Panc1 (cell line): ENCODE data around the gene EYS. TPM values are rescaled to one million over a fixed set of nuclear protein-coding genes. Genes with fewer than 3 reads are reported as not detected.

Experiments used
- ATAC-seq: fragments of 200-7000 bp; cut with Tn5 transposase; 2 replicates; pipeline ENCODE4 v1.9.1; 2020; ENCODE audit warnings: mild to moderate bottlenecking, moderate library complexity
- BruUV-seq: library from RNA; stranded (reverse); fragments of 400-500 nt; replicated peaks from 2 replicates; lab custom pipeline; 2021; lab: Mats Ljungman, UMichigan
- CTCF ChIA-PET: fragments of 300-600 bp; sonication (Branson Sonifier 250); formaldehyde crosslinking; loops from one replicate; lab custom pipeline; 2022; ENCODE audit warnings: antibody characterized with exemption; lab: Charles Lee
- POLR2A ChIA-PET: fragments of 300-600 bp; sonication (Branson Sonifier 250); formaldehyde crosslinking; loops from one replicate; lab custom pipeline; 2022; ENCODE audit warnings: antibody characterized with exemption; lab: Charles Lee
- DNase-seq: peaks from one replicate; pipeline ENCODE4 v3.0.0-alpha.2; 2010; ENCODE audit warnings: low read depth, low spot score
- H3K27ac ChIP-seq: 2 replicates; pipeline ENCODE4 v1.5.1; 2011; ENCODE audit warnings: mild to moderate bottlenecking, low read length, inconsistent platforms
- H3K27me3 ChIP-seq: fragments of 200-500 bp; sonication (Bioruptor generic); 2 replicates; pipeline ENCODE4 v1.6.0; 2014; ENCODE audit warnings: low read length, inconsistent platforms; ENCODE audit not compliant: control insufficient read depth, insufficient read depth
- H3K36me3 ChIP-seq: fragments of 200-500 bp; sonication (Bioruptor generic); 2 replicates; pipeline ENCODE4 v1.5.1; 2014; ENCODE audit warnings: inconsistent platforms, mild to moderate bottlenecking, low read length, moderate library complexity; ENCODE audit not compliant: control insufficient read depth, insufficient read depth
- H3K4me1 ChIP-seq: 2 replicates; pipeline ENCODE4 v1.5.1; 2011; ENCODE audit warnings: inconsistent platforms, mild to moderate bottlenecking, low read length, moderate library complexity; ENCODE audit not compliant: control insufficient read depth, insufficient read depth
- H3K4me3 ChIP-seq, 2 experiments: 2 replicates each; pipeline ENCODE4 v1.5.1; 2011 to 2012; ENCODE audit warnings: low read depth in 2 of 2, low read length in 2 of 2, mild to moderate bottlenecking in 2 of 2, inconsistent platforms in 1 of 2, moderate library complexity in 1 of 2
- H3K9me3 ChIP-seq: fragments of 200-500 bp; sonication (Bioruptor generic); 2 replicates; pipeline ENCODE4 v1.5.1; 2014; ENCODE audit warnings: low read depth, mild to moderate bottlenecking, inconsistent platforms, low read length, moderate library complexity; ENCODE audit not compliant: control insufficient read depth, insufficient read depth
- POLR2AphosphoS5 ChIP-seq: IDR thresholded peaks from 2 replicates; pipeline ENCODE4 v1.6.1; 2012; ENCODE audit warnings: mild to moderate bottlenecking, low read depth, low read length, moderate library complexity
- REST ChIP-seq, 2 experiments: IDR thresholded peaks; 2 replicates each; pipeline ENCODE4 v1.6.1; 2011 to 2012; ENCODE audit warnings: low read depth in 2 of 2, control low read depth in 1 of 2, low read length in 1 of 2, mild to moderate bottlenecking in 1 of 2, moderate library complexity in 1 of 2; ENCODE audit not compliant: insufficient read depth in 1 of 2
- SIN3A ChIP-seq: IDR thresholded peaks from 2 replicates; pipeline ENCODE4 v1.6.1; 2012; ENCODE audit warnings: low read depth, mild to moderate bottlenecking, low read length, moderate library complexity, borderline replicate concordance; ENCODE audit not compliant: insufficient read depth
- TCF7L2 ChIP-seq: IDR thresholded peaks from 2 replicates; pipeline ENCODE4 v1.6.1; 2011; ENCODE audit warnings: mild to moderate bottlenecking, low read depth, low read length, inconsistent platforms
- in situ Hi-C: cut with HindIII; loops from 2 replicates; pipeline ENCODE4 v1.10.0; 2016; ENCODE audit warnings: low sequenced_read_pairs, low pct_unique_long_range_greater_than_20kb
- intact Hi-C: fragments of 100-400 bp; cut with micrococcal nuclease; formaldehyde crosslinking; loops from one replicate; pipeline ENCODE4 v1.10.0; 2022; ENCODE audit not compliant: unreplicated experiment
- total RNA-seq: library from RNA; stranded (reverse); gene quantifications from one replicate; pipeline ENCODE4 v1.2.1, GENCODE V29; 2021; ENCODE audit not compliant: unreplicated experiment
- TF ChIP-seq, protein P1 (sequence below): fragments of 450-650 bp; IDR thresholded peaks from 2 replicates; pipeline ENCODE4 v1.5.1; 2017; ENCODE audit warnings: mild to moderate bottlenecking

EYS gene
- total RNA-seq, 1 experiment from 2014 or later = not detected

- H3K27me3 ChIP-seq = no peaks in the 10 kb centered on the region
- ChIA-PET POLR2A (no interaction called here), CTCF (interaction anchor here (0.6 kb wide), 1 partner anchor 1223 kb away, joined by 3 read pairs; no protein-coding TSS in a partner anchor)
- no peaks in the 10 kb centered on the region for H3K4me1 ChIP-seq
- intact Hi-C loops = no loop called here
- H3K9me3 ChIP-seq = no peaks in the 10 kb centered on the region
- no peak overlapping the region for H3K4me3 ChIP-seq
- BruUV-seq = no TSS peak
- in situ Hi-C loops = no loop called here
- no peaks in the 10 kb centered on the region for H3K36me3 ChIP-seq
- DNase-seq = no peak
- no peak overlapping the region for H3K27ac ChIP-seq
- no peak for TF ChIP-seq SIN3A
- no peak for TF ChIP-seq REST (IDR thresholded peaks at IDR 0.05; ENCODE audit: insufficient read depth in 1 of 2, low read depth in 2 of 2, low read length in 1 of 2)
- TF ChIP-seq POLR2AphosphoS5 = no peak
- no peak for TF ChIP-seq TCF7L2
- TF ChIP-seq, protein P1, sequence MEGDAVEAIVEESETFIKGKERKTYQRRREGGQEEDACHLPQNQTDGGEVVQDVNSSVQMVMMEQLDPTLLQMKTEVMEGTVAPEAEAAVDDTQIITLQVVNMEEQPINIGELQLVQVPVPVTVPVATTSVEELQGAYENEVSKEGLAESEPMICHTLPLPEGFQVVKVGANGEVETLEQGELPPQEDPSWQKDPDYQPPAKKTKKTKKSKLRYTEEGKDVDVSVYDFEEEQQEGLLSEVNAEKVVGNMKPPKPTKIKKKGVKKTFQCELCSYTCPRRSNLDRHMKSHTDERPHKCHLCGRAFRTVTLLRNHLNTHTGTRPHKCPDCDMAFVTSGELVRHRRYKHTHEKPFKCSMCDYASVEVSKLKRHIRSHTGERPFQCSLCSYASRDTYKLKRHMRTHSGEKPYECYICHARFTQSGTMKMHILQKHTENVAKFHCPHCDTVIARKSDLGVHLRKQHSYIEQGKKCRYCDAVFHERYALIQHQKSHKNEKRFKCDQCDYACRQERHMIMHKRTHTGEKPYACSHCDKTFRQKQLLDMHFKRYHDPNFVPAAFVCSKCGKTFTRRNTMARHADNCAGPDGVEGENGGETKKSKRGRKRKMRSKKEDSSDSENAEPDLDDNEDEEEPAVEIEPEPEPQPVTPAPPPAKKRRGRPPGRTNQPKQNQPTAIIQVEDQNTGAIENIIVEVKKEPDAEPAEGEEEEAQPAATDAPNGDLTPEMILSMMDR = no peak
- ATAC-seq = no peak
Measured at GRCh38 chr6:64727075-64727474, 980.0 kb downstream of the EYS start.

DNA sequence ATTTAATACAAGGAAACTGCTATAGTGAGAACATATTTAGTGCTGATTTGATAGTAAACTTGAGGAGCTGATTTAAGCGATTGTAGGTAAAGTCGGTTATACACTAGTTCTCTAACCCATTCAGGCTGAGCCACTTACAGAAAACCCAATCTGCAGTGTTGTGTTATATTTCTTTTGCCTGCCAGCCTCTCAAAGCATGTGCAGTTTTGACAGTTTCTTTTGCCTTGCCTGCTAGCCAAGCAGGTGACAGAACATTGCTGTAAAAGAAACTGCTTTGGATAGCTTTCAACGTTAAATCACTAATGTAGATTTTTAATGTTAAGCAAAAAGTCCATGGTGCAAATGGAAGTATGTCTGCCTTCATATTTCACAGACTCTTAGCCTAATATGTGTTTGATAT is 982.9 kb downstream of the EYS start:
- DNase-seq (no peak), ATAC-seq (no peak)
- no peaks in the 10 kb centered on the region for H3K9me3 ChIP-seq
- ChIA-PET POLR2A (no interaction called here), CTCF (no interaction called here)
- H3K4me3 ChIP-seq = no peak overlapping the region
- TF ChIP-seq, protein P1 = no peak
- TF ChIP-seq POLR2AphosphoS5 (no peak), TCF7L2 (no peak), REST (IDR thresholded peaks at IDR 0.05; ENCODE audit: insufficient read depth in 1 of 2, low read depth in 2 of 2, low read length in 1 of 2) (no peak), SIN3A (no peak)
- intact Hi-C loops (no loop called here), in situ Hi-C loops (no loop called here)
- H3K4me1 ChIP-seq = no peaks in the 10 kb centered on the region
- no peak overlapping the region for H3K27ac ChIP-seq
- H3K36me3 ChIP-seq = no peaks in the 10 kb centered on the region
- no TSS peak for BruUV-seq
- no peaks in the 10 kb centered on the region for H3K27me3 ChIP-seq
